ENCODE measurements around the gene ODF2L. TPM values are rescaled to one million over a fixed set of nuclear protein-coding genes. Genes with fewer than 3 reads are reported as not detected.

The ODF2L gene
- total RNA-seq, 1 donor from 2014 or later = 18.9 TPM

DNA sequence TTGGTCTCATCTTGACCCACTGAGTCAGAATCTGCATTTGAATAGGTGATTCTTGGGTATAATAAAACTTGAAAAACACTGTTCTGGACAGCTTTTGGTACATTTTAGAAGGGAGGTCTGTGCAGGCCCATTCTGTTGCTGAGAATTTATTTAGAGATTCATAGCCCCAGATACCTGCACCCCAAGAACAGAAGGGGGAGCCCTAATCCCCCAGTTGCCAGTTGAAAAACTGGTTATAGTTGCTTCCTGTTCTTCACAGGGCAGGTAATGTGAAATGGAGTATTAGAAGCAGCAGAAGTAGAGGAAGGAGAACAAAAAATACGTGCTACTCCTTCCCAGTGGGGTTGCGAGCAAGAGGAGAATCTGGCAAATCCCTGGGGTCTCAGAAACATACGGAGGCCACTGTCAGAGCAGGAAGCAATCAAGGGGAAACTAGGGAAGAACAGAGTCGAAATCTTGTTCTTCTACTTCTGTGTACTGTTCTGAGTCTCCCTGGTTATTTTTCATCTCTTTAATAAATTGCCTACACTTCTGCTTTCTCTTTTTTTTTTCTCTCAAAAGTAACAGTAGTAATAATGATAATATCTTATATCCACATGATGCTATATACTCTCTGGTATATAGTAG is 23.3 kb upstream of the ODF2L start:
- H3K4me3 ChIP-seq (ENCODE audit: low read depth, low read length) = no peak overlapping the region
- TF ChIP-seq, protein P1, sequence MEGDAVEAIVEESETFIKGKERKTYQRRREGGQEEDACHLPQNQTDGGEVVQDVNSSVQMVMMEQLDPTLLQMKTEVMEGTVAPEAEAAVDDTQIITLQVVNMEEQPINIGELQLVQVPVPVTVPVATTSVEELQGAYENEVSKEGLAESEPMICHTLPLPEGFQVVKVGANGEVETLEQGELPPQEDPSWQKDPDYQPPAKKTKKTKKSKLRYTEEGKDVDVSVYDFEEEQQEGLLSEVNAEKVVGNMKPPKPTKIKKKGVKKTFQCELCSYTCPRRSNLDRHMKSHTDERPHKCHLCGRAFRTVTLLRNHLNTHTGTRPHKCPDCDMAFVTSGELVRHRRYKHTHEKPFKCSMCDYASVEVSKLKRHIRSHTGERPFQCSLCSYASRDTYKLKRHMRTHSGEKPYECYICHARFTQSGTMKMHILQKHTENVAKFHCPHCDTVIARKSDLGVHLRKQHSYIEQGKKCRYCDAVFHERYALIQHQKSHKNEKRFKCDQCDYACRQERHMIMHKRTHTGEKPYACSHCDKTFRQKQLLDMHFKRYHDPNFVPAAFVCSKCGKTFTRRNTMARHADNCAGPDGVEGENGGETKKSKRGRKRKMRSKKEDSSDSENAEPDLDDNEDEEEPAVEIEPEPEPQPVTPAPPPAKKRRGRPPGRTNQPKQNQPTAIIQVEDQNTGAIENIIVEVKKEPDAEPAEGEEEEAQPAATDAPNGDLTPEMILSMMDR (conservative IDR thresholded peaks at IDR 0.05; ENCODE audit: low read depth, low read length) = peak; percentile 66
- DNase-seq (ENCODE audit: low read depth) = no peak

DNA sequence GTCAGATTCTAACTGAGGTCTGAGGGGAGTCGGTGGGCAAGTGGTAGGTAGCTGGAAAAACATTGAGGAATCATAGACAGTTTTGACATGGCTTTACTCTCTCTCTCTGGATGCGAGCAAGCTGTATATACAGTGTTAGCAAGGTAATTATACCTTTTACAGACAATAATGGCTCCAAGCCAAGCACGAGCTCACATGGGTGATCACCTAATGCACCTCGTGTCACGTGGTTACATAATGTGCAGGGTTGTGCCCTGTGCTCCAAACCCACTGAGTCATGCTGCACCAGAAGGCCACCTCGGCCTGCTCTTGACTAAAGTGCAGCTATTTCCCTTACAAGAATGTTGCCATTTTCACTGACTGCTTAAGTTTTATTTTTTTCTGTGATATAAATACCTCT is 20.2 kb upstream of the ODF2L start:
- no peak overlapping the region for H3K4me3 ChIP-seq (ENCODE audit: low read depth, low read length)
- TF ChIP-seq, protein P1 (conservative IDR thresholded peaks at IDR 0.05; ENCODE audit: low read depth, low read length) = no peak
- DNase-seq (ENCODE audit: low read depth) = no peak

DNA sequence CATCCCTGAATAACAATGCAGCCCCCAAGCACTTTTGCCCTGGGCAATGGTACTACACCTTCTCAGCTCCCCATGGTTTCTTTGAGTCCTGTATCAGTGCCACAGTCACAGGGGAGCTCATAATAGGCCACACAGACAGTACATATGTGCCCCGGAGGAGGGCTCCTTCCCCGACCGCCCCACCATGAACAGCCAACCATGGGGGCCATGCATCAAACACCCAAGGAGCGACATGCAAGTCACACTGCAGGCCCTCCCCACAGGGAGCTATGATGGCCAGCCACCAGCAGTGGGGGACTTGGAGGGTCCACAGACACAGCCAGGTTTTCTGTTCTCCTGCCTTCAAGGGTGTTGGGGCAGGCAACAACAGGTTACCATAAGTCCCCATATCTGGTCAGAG is 14.8 kb upstream of the ODF2L start:
- no peak for DNase-seq (ENCODE audit: low read depth)
- TF ChIP-seq, protein P1 (conservative IDR thresholded peaks at IDR 0.05; ENCODE audit: low read depth, low read length) = no peak
- no peak overlapping the region for H3K4me3 ChIP-seq (ENCODE audit: low read depth, low read length)

DNA sequence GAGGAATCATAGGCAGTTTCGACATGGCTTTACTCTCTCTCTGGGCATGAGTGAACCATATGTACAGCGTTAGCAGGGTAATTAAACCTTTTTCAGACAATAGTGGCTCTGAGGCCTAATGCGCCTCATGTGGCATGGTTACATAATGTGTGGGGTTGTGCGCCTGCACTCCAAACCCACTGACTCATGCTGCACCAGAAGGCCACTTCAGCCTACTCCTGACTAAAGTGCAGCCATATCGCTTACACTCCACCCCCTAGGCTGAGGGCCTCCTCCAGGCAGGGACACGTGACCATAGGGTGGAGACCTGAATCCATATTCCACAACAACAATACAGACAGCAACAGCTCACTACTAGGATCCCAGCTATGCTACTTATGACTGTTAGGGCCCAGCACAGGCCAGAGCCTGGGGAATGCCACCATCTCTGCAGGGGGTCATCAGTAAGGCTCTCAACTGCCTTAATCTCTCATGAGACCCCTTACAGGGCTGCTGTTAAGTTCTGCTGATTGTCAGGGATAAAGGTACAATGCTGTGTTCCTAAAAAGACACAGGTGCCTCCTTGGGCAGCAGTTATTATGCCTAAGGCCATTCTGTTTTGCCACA is 13.4 kb upstream of the ODF2L start:
- H3K4me3 ChIP-seq (ENCODE audit: low read depth, low read length) = no peak overlapping the region
- TF ChIP-seq, protein P1 (conservative IDR thresholded peaks at IDR 0.05; ENCODE audit: low read depth, low read length) = no peak
- DNase-seq (ENCODE audit: low read depth) = no peak

DNA sequence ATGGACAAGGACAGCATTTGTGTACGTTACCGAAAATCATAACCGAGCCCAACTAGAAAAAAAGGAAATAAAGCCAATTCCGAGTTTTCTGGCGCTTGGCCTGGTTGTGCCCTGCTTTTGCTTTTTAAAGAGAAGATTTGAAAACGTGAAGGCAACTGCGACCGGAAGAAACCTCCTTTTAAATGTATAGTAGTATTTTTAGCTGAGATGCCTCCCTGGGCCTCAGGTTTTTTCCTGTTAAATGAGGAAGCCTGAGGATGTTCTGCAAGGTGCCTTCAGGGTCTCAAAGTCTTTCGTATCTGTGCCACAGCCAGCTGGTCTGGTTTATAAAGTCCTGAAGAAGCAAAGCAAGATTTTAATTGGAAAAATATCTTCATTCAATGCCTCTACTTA is 371 bp upstream of the ODF2L start:
- DNase-seq (ENCODE audit: low read depth) = no peak
- peak overlapping the region; percentile 96 for H3K4me3 ChIP-seq (ENCODE audit: low read depth, low read length)
- TF ChIP-seq, protein P1 (conservative IDR thresholded peaks at IDR 0.05; ENCODE audit: low read depth, low read length) = no peak

DNA sequence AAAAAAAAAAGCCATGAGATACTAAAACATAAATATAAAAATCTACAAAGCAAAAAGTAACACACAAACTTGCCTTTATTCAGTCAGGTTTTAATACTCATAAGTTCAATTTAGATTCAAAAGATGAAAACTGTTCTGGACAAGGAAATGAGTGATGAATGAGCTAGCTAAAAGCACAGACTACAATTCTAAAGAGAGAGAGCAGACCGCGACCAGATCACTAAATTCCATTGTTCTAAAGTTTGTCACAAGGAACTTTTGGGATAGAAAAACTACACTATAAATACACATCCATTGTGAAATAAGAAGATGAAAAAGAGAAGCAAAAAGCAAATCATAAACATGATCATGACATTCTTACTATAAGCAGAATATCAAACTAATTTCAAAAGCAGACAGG is 1.7 kb downstream of the ODF2L start:
- H3K4me3 ChIP-seq (ENCODE audit: low read depth, low read length) = peak overlapping the region; percentile 7
- TF ChIP-seq, protein P1 (conservative IDR thresholded peaks at IDR 0.05; ENCODE audit: low read depth, low read length) = no peak
- DNase-seq (ENCODE audit: low read depth) = no peak

DNA sequence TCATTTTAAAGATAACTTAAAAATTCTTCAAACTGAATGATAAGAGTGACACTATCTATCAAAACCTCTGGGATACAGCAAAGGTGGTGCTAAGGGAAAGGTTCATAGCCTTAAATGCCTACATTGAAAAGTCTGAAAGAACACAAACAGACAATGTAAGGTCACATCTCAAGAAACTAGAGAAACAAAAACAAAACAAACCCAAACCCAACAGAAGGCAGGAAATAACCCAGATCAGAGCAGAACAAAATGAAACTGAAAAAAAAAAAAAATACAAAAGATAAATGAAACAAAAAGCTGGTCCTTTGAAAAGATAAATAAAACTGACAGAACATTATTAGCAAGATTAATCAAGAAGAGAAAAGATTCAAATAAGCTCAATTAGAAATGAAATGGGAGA is 6.8 kb downstream of the ODF2L start:
- no peak overlapping the region for H3K4me3 ChIP-seq (ENCODE audit: low read depth, low read length)
- no peak for DNase-seq (ENCODE audit: low read depth)
- TF ChIP-seq, protein P1 (conservative IDR thresholded peaks at IDR 0.05; ENCODE audit: low read depth, low read length) = no peak

Measured in epithelial cell of proximal tubule (primary cell).